CD4-positive, alpha-beta T cell treated with Interferon gamma for 1 hour (primary cell): ENCODE data around the gene ZNF583.

ENCODE experiments used
- DNase-seq: peaks from one replicate; pipeline ENCODE4 v3.0.0-alpha.2; 2020

ZNF583 gene

GRCh38 chr19:56403764-56404704 lies at the start of gene ZNF583:
TSS of gene ZNF583 (plus strand) at chr19:56404332. CDS start at chr19:56407115, 2,783 bp downstream.
- peak; percentile 93 for DNase-seq

DNA sequence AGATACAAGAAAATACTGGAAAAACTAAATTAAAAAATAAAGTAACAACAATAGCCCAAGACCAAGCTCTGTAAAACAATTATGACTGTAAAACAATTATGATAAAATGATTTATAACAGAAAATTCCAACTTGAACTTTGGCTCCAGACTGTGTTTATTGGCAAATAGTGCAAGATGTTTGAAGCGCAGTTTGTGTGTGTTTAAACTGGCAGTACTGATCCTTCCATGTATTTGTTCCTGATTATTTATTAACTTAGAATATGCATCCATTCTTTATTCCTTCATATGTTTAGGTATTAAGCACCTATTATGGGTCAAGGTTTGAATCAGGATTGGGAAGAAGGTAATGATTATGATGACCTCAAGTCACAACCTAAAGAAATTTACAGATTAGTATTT lies 48.6 kb upstream of the ZNF583 start:
- DNase-seq, result no peak

DNA sequence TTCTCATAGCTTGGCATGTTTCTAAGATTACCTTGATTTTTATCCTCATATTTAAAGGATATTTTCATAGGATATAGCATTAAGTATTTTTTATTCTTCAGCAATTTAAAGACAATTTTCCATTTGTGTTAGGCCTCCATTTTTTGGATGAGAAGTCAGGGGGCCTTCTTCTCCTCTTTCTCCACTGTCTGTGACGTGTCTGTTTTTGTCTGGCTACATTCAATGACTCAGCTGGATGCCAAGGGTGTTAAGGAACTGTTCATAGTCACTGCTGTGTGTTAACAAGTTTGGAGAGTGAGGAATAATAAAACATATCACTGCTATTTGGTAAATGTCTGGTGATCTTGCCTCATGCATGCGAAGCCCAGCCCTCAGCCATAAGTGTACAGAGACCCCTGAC lies 47.2 kb upstream of the ZNF583 start:
- no peak for DNase-seq

DNA sequence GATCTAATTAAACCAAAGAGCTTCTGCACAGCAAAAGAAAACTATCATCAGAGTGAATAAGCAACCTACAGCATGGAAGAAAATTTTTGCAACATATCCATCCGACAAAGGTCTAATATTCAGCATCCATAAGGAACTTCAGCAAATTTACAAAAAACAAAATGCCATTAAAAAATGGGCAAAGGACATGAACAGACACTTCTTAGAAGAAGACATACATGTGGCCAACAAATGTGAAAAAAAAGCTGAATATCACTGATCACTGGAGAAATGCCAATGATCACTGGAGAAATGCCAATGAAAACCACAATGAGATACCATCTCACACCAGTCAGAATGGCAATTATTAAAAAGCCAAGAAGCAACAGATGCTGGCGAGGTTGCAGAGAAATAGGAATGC lies 43.3 kb upstream of the ZNF583 start:
- no peak for DNase-seq

DNA sequence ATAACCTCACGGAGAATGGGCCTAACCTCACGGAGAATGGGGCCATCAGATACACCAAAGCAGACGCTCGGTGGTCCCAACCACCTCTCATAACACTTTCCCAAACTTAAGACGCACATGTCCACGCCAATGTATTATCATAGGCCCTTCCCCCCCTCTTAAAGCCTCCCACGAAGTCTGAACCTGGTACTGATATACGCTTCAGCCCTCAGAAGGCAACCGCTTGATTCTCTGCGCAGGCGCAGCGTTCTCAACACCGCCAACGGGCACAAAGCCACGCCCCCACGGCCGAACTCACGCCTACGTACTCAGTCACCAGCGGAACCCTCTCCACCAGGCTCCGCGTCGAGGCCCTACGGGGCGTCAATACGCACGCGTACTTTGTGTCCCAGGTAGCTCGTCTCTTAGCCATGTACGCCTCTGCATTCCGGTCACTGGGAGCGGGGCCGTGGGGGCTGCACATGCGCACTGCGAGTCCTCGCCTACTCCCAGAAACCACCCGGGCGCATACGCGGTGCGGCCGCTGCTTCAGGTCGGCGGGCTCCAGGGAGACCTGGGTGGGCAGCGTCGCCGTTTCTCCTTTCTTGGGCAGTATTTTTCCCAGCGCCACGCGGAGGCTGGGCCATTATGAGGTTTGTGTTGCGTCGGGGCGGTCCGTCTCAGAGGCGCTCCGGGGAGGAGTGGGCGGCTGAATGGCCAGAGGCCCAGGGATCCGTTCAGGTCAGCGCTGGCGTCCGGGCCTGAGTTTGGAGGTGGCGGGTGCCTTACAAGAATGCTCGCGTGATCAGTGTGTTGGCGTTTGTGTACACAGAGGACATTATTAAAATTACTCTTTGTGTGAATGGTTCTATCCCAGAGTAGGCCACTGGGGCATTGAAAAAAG lies 36.1 kb upstream of the ZNF583 start:
- peak; percentile 94 for DNase-seq

GRCh38 chr19:56369886-56370676 lies 34.1 kb upstream of the ZNF583 start:
- DNase-seq, result no peak

GRCh38 chr19:56372281-56372680 lies 31.9 kb upstream of the ZNF583 start:
- no peak for DNase-seq

- DNase-seq, result no peak
These were observed 26.8 kb upstream of the ZNF583 start for GRCh38 chr19:56377105-56377924.

- no peak for DNase-seq
These were observed 20.1 kb upstream of the ZNF583 start for GRCh38 chr19:56383826-56384605.

GRCh38 chr19:56393119-56394012 lies 10.8 kb upstream of the ZNF583 start, which contains the start of gene ZNF582:
TSS of gene ZNF582 (minus strand) at chr19:56393534. CDS start at chr19:56391752, 1,782 bp downstream.
- DNase-seq, result peak; percentile 96

GRCh38 chr19:56398809-56399208 lies 5.3 kb upstream of the ZNF583 start:
- DNase-seq, result no peak

DNA sequence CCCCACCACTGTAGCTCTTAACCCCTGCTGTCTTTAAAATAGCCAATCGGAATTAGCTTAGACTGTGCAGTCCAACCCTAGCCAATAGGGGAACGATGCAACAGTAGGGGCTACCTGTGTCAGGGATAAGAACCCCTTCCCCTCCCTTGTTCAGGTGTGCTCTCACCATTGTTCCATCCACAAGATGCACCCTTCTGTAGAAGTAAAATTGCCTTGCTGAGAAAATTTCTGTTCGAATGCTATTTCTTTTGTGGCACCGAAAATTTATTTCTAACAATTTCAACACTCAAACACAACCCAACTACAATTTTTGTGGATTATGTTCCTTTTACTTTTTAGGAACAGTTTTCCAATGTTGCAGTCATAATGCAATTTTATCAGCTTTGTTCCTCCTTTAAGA lies 3.6 kb upstream of the ZNF583 start:
- no peak for DNase-seq

DNA sequence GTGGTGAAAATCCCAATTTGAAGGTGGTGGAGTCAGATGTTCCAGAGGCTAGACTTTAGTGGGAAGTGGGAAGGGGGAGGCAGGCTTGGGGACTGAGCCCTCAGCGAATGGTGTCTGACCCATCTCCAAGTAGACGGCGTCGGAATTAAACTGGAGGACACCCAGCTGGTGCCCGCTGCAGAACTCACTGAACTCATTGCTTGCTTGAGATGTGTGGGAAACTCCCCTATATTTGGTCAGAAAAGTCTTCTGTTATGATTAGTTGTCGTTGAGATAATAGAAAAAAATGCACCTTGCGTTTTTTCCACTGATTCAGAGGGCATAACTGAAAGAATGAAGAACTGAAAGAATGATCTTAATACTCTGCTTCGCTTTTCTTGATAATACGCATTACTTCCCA lies 871 bp upstream of the ZNF583 start:
- no peak for DNase-seq

DNA sequence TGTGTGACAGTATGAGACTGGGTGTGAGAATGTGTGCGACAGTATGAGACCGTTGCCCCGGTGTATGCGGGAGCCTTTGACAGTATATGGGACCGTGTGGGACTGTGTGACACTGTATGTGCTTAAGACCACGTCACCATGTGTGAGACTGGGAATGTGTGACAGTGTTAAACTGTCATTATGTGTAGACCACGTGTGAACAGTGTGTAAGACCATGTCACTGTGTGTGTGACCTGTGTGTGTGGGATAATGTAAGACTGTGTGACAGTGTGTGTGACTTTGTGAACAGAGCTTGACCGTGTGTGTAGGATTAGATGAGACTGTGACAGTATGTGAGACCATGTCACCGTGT lies 549 bp downstream of the ZNF583 start:
- peak; percentile 6 for DNase-seq

DNA sequence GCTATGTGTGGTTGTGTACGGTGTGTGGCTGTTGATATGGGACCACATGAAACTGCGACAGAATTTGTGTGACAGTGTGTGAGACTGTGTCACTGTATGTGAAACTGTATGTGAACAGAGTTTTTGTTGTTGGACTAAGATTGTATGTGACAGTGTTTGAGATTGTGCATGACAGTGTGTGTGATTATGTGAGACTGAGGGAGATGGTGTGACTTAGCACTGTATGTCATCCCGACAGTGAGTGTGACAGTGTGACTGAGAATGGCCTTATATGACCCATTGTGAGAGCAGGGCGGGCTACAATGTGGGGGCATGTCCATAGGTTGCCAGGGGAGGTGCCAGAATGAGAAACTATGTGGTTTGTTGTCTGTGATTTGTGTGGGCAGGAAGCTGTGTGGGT lies 930 bp downstream of the ZNF583 start:
- DNase-seq, result no peak

DNA sequence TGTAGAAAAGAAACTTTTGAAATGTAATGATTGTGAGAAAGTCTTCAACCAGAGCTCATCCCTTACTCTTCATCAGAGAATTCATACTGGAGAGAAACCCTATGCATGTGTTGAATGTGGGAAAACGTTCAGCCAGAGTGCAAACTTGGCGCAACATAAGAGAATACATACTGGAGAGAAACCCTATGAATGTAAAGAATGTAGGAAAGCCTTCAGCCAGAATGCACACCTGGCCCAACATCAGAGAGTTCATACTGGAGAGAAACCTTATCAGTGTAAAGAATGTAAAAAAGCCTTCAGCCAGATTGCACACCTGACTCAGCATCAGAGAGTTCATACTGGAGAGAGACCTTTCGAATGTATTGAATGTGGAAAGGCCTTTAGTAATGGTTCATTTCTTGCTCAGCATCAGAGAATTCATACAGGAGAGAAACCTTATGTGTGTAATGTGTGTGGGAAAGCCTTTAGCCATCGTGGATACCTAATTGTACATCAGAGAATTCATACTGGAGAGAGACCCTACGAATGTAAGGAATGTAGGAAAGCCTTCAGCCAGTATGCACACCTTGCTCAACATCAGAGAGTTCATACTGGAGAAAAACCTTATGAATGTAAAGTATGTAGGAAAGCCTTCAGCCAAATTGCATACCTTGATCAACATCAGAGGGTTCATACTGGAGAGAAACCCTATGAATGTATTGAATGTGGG lies 19.3 kb downstream of the ZNF583 start:
- DNase-seq, result no peak

GRCh38 chr19:56423985-56424353 lies 19.8 kb downstream of the ZNF583 start:
- DNase-seq, result no peak

DNA sequence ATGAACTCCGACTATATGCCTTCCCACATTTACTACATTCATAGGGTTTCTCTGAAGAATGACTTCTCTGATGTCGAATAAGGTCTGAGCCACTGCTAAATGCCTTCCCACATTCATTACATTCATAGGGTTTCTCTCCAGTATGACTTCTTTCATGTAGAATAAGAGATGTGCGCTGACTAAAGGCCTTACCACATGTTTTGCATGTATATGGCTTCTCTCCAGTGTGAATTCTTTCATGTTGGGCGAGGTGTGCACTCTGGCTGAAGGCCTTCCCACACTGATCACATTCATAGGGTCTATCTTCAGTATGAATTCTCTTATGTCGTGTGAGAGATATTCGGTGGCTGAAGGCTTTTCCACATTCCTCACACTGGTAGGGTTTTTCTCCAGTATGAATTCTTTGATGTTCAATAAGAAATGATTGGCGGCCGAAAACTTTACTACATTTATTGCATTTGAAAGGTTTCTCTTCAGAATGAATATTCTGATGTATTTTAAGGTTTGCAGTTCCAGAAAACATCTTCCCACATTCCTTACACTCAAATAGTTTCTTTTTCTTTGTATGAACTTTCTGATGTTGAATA lies 37.2 kb downstream of the ZNF583 start:
- no peak for DNase-seq

DNA sequence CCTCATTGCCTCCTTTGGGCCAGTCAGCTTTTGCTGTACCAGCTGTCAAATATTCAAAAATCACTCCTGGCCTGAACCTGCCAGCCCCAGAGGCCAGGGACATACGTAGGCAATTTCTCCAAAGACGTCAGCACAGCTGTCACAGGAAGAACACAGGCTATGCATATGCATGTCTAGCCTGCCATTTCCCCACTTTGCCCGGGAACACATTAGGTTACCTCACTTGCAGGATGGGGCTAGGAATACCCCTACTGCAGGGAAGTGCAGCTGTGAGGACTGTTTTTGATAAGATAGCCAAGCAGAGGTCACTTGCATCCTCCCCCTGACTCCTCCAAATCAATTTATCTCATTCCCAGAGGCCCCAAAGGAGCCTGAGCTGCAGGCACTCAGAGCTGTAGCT lies 70.2 kb downstream of the ZNF583 start:
- no peak for DNase-seq
